ENCODE results near the gene NPIPB4.
"Not testable (repeated sequence)": the region's sequence is repeated elsewhere in the genome, so short reads cannot be mapped to it uniquely, and the experiment has no call there.

Gene NPIPB4

GRCh38 chr16:21857656-21858055 is at the start of gene NPIPB4:
NPIPB4 (minus strand) TSS chr16:21857756; CDS start chr16:21857378, 378 bp downstream.
- in situ Hi-C loops (cut with MboI; ENCODE audit: low sequenced_read_pairs): not testable (repeated sequence)

- in situ Hi-C loops (cut with MboI; ENCODE audit: low sequenced_read_pairs): not testable (repeated sequence)
Measured at GRCh38 chr16:21898998-21899397, 41.4 kb upstream of the NPIPB4 start.

- in situ Hi-C loops (cut with MboI; ENCODE audit: low sequenced_read_pairs): not testable (repeated sequence)
Measured at GRCh38 chr16:21881988-21882387, 24.4 kb upstream of the NPIPB4 start.

GRCh38 chr16:21837186-21837585 is 20.4 kb downstream of the NPIPB4 start:
- in situ Hi-C loops (cut with MboI; ENCODE audit: low sequenced_read_pairs): not testable (repeated sequence)

GRCh38 chr16:21836334-21836733 is 21.2 kb downstream of the NPIPB4 start:
- in situ Hi-C loops (cut with MboI; ENCODE audit: low sequenced_read_pairs): not testable (repeated sequence)

GRCh38 chr16:21835747-21836146 is 21.8 kb downstream of the NPIPB4 start:
- in situ Hi-C loops (cut with MboI; ENCODE audit: low sequenced_read_pairs): not testable (repeated sequence)

- in situ Hi-C loops (cut with MboI; ENCODE audit: low sequenced_read_pairs): not testable (repeated sequence)
Measured at GRCh38 chr16:21834211-21834610, 23.3 kb downstream of the NPIPB4 start.

- in situ Hi-C loops (cut with MboI; ENCODE audit: low sequenced_read_pairs): not testable (repeated sequence)
Measured at GRCh38 chr16:21829929-21830328, 27.6 kb downstream of the NPIPB4 start.

- in situ Hi-C loops (cut with MboI; ENCODE audit: low sequenced_read_pairs): not testable (repeated sequence)
Measured at GRCh38 chr16:21826067-21826706, 31.4 kb downstream of the NPIPB4 start.

GRCh38 chr16:21825526-21825925 is 32.0 kb downstream of the NPIPB4 start:
- in situ Hi-C loops (cut with MboI; ENCODE audit: low sequenced_read_pairs): not testable (repeated sequence)

GRCh38 chr16:21823258-21823657 is 34.3 kb downstream of the NPIPB4 start:
- in situ Hi-C loops (cut with MboI; ENCODE audit: low sequenced_read_pairs): not testable (repeated sequence)

GRCh38 chr16:21820908-21821465 is 36.6 kb downstream of the NPIPB4 start:
- in situ Hi-C loops (cut with MboI; ENCODE audit: low sequenced_read_pairs): not testable (repeated sequence)

GRCh38 chr16:21820028-21820907 is 37.3 kb downstream of the NPIPB4 start:
- in situ Hi-C loops (cut with MboI; ENCODE audit: low sequenced_read_pairs): not testable (repeated sequence)

- in situ Hi-C loops (cut with MboI; ENCODE audit: low sequenced_read_pairs): not testable (repeated sequence)
Measured at GRCh38 chr16:21819617-21820016, 37.9 kb downstream of the NPIPB4 start.

- in situ Hi-C loops (cut with MboI; ENCODE audit: low sequenced_read_pairs): not testable (repeated sequence)
Measured at GRCh38 chr16:21817012-21817411, 40.5 kb downstream of the NPIPB4 start.

- in situ Hi-C loops (cut with MboI; ENCODE audit: low sequenced_read_pairs): not testable (repeated sequence)
Measured at GRCh38 chr16:21815694-21816093, 41.9 kb downstream of the NPIPB4 start.

- in situ Hi-C loops (cut with MboI; ENCODE audit: low sequenced_read_pairs): not testable (repeated sequence)
Measured at GRCh38 chr16:21802375-21802663, 55.2 kb downstream of the NPIPB4 start.

GRCh38 chr16:21801538-21802374 is 55.8 kb downstream of the NPIPB4 start:
- in situ Hi-C loops (cut with MboI; ENCODE audit: low sequenced_read_pairs): not testable (repeated sequence)

GRCh38 chr16:21798601-21799000 is 59.0 kb downstream of the NPIPB4 start:
- in situ Hi-C loops (cut with MboI; ENCODE audit: low sequenced_read_pairs): not testable (repeated sequence)

- in situ Hi-C loops (cut with MboI; ENCODE audit: low sequenced_read_pairs): not testable (repeated sequence)
Measured at GRCh38 chr16:21793310-21793709, 64.2 kb downstream of the NPIPB4 start.

GRCh38 chr16:21790506-21790905 is 67.0 kb downstream of the NPIPB4 start:
- in situ Hi-C loops (cut with MboI; ENCODE audit: low sequenced_read_pairs): not testable (repeated sequence)
